GM08714 (cell line): Measurements from ENCODE around the gene AQP11.
"Not testable (repeated sequence)": the region's sequence is repeated elsewhere in the genome, so short reads cannot be mapped to it uniquely, and the experiment has no call there.

Source experiments
- H3K4me3 ChIP-seq: fragments of 200-500 bp; sonication (Bioruptor generic); 2 replicates; pipeline ENCODE4 v1.5.1; 2014; ENCODE audit warnings: mild to moderate bottlenecking, low read length, inconsistent platforms
- ZNF274 ChIP-seq: IDR thresholded peaks from 2 replicates; pipeline ENCODE4 v1.6.1; 2012; ENCODE audit warnings: mild to moderate bottlenecking, low read depth, low read length

The AQP11 gene

DNA sequence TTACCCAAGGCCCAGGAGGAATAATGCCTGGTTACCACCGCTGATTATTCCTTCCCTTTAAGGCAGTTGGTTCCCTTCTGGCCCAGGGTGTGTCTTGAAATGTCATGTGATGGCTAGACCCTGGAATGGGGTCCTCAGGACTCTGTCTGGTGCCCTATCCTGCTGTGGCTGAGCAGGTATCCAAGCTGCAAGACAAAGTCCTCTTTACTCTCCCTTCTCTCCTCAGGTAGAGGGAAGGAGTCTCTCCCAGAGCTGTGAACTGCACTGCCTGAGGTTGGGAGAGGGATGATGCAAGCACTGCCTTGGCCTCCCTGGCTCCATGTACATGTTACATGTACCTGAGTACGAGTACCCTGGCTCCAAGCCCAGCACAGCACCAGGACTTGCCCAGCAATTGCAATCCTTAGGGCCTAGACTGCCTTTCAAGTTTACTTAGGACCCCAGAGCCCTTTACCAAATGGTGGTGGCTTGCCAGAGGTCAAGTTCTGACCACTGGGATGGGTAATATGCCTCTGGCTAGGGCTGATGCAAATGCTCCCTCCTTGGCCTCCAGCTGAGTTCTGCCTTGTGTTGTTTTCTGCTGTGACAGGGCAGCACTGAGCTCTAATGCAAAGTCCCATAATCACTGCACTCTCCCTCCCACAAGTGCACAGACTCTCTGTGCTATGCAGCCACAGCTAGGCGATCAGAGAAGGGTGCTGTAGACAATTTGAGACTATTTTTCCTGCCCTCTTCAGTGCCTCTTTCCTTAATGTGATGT, 20.7 kb upstream of the AQP11 start:
- TF ChIP-seq ZNF274, result no peak
- no peak overlapping the region for H3K4me3 ChIP-seq

GRCh38 chr11:77569676-77570070, 20.1 kb upstream of the AQP11 start:
- no peak overlapping the region for H3K4me3 ChIP-seq
- no peak for TF ChIP-seq ZNF274

GRCh38 chr11:77570896-77571295, 18.9 kb upstream of the AQP11 start:
- not testable (repeated sequence) for H3K4me3 ChIP-seq

GRCh38 chr11:77575428-77575827, 14.3 kb upstream of the AQP11 start:
- not testable (repeated sequence) for H3K4me3 ChIP-seq

DNA sequence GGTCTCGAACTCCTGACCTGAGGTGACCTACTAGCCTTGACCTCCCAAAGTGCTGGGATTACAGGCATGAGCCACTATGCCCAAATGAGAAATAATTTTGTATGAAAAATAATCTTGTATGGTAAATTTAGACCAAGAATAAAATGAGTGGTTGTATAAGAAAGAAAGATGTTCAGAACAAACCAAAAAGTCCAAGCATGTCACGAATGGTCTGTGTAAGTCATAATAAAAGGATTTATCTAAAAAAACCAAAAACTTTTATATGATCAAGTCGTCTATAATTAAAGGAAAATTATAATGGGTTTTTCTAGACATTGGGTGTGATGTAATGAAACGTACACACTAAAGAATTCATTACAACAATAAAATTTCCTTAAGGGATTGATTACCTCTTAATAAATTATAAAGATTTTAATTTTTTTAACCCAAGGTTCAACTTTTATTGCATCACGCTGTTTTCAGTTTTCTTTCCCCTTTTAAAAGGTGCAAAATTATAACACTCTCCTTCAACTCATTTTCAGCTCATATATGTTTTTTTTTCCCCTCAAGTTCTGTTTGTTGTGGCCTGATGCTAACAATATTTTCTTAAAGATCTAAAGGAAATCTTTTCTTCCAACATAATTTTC, 8.9 kb upstream of the AQP11 start:
- TF ChIP-seq ZNF274, result no peak
- H3K4me3 ChIP-seq, result no peak overlapping the region

DNA sequence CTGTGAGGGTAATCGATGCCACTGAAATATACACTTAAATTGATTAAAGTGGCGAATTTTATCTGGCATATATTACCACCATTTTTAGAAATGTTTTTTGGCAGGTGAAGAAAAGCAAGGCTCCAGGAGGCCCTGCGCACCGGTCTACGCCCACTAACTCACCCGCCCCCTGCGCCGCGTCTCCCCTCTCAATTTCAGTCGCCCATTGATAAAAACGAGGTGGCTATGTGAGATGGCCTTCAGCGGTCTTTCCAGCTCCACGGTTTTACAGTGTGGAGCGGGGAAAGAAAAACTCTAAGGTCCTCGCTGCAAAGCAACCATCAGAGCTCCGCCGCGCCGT, 602 bp upstream of the AQP11 start:
- no peak for TF ChIP-seq ZNF274

GRCh38 chr11:77590194-77590782, 535 bp downstream of the AQP11 start:
- TF ChIP-seq ZNF274, result no peak
- peak overlapping the region; percentile 60; the same call in 1 of the 2 replicates for H3K4me3 ChIP-seq

More for the DNA sequence above, 602 bp upstream of the AQP11 start:
- H3K4me3 ChIP-seq, result peak overlapping the region; percentile 60

DNA sequence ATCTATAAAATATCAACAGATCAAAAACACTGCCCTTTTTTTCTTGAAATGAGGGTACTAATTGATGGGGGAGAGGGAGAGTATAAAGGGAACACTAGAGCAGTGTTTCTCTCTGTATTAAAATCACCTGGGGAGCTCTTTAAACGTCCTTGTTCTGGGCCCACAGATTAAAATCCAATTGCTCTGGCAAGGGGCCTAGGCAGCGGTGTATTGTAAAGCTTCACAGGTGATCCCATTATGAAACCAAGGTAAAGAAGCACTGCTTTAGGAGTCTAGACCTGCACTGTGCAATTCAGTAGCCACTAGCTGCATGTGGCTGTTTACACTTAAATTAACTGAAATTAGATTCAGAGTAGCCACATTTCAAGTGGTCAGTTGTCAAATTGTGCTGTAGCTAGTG, 3.0 kb downstream of the AQP11 start:
- no peak for TF ChIP-seq ZNF274
- no peak overlapping the region for H3K4me3 ChIP-seq

- TF ChIP-seq ZNF274, result no peak
- no peak overlapping the region for H3K4me3 ChIP-seq
Observed at GRCh38 chr11:77593883-77594282, 4.1 kb downstream of the AQP11 start.

- TF ChIP-seq ZNF274, result no peak
- no peak overlapping the region for H3K4me3 ChIP-seq
Observed at GRCh38 chr11:77596626-77597025, 6.9 kb downstream of the AQP11 start.

GRCh38 chr11:77598195-77598594, 8.4 kb downstream of the AQP11 start:
- TF ChIP-seq ZNF274, result no peak
- H3K4me3 ChIP-seq, result no peak overlapping the region

DNA sequence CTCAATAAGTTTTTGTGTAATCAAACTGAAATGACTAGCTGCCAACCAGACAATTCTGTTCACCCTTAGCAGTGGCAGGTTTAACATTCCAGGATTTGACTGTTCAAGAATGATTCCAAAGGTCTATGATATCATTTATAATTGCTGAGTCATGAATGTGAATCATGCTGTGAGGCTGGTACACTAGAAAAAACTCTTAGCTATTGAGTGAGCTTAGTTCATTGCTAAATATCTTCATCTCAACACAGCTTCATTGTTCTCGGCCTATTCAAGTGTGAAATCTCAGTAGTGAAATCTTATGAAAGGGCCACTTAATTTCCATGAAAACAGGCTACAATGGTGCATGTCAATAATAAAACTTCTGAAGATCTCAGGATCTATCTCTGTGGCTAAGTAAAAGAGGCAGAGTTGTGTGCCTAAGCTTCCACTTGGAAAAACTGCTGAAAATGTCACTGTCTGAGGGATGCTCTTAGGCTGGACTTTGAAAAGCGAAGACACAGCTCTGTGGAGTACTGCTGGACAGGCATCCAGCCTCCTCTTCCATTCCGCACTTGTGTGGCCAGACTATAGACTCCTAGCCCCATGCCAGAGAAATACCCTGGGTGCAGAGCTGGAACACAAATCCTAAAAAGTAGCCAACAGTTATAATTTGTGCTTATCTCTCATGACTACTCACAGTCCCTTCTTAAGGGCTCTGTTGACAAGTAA, 12.8 kb downstream of the AQP11 start:
- TF ChIP-seq ZNF274, result no peak
- H3K4me3 ChIP-seq, result no peak overlapping the region

DNA sequence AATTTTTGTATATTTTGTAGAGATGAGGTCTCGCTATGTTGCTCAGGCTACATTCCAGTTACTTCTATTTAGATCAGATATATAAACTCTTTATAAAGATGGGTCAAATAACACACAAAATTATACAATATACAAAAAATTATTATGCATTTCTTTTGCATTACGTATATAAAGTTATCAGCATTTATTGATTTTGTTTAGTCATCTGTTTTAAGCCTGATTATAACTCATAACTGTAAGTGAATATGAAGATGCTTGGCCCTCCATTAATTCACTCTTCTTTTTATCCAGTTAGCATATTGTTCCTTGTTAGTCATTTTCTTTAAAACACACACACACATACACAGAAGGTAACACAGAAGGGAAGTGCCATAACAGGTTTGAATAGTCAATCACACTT, 14.5 kb downstream of the AQP11 start:
- no peak overlapping the region for H3K4me3 ChIP-seq
- no peak for TF ChIP-seq ZNF274

DNA sequence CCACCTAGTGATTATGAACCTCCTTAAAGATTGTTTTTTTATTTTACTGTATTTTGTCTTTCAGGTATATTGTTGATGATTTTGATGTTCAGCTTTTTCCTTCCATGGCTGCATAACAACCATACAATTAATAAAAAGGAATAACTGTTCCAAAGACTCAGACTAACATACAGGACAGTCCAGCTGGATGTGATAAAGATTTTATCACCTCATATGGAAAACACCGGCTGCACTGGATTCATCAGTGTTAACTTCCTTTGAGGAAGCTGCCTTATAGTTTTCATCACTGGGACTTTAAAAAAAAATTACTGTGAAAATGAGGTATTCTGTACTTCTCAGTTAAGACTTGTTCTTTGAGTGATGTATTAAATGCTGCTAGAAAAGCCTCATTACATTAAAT, 19.5 kb downstream of the AQP11 start:
- no peak for TF ChIP-seq ZNF274
- H3K4me3 ChIP-seq, result no peak overlapping the region

- H3K4me3 ChIP-seq, result no peak overlapping the region
- no peak for TF ChIP-seq ZNF274
Observed at GRCh38 chr11:77611921-77612320, 22.2 kb downstream of the AQP11 start.
